CD4-positive, alpha-beta T cell treated with Interleukin-21 for 1 hour (primary cell): ENCODE results near the gene EYS.

Experiments
- DNase-seq: peaks from one replicate; pipeline ENCODE4 v3.0.0-alpha.2; 2020

The EYS gene

DNA sequence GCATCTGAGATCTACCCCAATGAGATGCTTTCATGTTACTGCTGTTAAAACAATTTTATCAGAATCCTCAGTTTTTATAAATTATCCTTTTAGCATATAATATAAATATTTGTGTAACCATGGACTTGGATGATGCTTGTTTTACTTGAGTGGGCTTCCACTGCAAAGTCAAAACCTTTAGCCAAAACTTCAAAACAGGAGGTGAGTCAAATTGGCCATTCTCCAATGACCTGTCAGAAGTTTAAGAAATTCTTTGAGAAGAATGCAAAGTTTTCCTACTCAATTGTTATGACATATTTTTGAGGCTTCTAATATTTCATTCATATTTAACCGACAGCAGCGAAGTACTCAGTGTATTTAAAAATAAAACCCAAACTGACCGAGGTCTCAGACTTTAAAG, 507.9 kb downstream of the EYS start:
- no peak for DNase-seq

DNA sequence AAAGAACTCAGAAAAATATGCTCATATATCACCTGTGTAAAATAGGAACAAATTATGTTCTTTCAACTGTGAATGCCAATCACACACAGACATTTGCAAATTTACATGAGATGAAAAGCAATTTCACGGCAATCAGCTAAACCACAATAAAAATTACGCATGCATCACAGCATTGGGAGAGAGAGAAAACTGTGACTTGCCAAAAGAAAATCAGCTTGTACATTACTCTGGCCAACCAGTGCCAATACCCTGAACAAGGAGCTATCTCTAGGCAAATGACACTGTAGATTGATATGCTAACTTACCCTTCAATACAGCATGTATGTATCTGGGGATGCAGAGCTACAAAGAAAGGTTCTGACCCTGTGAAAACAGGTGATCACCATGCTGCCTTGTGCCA, 515.6 kb downstream of the EYS start:
- DNase-seq = no peak

DNA sequence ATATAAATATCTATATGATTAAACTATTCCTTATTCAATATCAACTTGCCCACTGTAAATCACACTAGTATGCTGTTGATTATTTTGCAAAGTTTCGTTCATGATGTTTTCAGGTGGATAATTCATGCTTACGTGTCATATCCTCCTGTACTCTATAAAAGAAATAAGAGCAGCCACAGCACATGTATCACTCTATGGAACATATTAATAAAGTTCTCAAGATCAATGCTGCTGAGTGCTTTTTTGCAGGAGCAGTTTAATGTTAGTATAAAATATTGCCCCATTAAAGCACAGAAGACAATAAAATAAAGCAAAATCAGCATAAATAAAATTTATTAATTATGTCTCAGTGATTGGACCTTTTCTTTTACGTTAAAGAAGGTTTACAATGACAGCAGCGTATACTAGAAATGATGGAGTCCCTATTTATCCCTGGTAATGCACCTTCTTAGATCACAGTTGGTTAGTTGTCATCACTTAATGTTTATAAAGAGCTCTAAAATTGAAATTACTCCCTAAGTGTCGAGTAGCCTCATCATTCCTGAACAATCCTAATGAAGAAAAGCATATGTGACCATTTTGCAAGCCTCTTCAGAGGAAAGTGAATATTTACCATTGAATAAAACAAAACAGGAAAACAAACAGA, 517.7 kb downstream of the EYS start:
- no peak for DNase-seq

DNA sequence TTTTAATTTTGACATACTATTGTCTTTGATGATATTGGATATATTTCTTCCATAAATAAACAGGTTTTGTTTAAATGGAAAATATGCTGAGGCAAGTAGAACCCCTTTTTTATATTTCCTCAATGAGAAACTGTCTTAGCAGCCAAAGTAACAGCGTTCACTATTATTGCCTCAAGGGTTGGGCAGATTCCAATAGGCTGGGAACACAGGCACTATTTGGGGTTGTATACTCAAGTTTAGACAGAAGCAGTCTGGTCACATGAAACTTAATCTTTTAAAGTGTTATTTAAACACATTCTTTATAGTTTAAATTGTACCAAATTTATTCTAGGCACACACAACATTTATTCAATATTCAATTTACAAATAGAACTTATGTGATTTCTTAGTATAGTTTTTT, 520.2 kb downstream of the EYS start:
- DNase-seq = no peak

DNA sequence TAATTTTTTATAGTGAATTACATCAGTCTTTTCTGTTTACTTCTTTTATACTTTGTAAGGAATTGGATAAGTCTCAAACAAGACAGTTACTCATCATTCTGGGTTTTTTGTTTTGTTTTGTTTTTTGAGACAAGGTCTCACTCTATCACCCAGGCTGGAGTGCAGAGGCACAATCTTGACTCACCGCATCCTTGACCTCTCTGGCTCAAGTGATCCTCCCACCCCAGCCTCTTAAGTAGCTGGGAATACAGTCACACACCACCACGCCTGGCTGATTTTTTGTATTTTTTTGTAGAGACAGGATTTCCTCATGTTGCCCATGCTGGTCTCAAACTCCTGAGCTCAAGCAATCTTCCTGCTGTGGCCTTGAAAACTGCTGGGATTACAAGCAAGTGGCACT, 524.3 kb downstream of the EYS start:
- DNase-seq = no peak

DNA sequence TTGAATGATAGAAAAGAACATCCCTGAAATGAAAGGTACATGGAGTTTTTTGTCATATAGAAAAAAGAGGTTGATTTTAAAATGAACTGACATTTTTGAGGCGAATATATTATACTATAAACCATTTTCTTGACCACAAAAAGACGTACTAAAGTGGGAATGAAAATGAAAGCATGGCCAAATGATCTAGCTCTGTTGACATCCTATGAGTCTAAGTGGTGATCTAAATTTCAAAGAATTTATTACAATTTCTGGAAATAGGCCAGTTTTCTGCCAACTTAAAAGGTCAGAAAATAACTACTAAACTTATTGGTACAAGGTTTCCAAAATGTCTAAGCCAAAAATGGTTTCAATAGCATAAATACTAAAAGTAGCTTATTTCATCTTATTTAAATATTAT, 536.8 kb downstream of the EYS start:
- DNase-seq = no peak

DNA sequence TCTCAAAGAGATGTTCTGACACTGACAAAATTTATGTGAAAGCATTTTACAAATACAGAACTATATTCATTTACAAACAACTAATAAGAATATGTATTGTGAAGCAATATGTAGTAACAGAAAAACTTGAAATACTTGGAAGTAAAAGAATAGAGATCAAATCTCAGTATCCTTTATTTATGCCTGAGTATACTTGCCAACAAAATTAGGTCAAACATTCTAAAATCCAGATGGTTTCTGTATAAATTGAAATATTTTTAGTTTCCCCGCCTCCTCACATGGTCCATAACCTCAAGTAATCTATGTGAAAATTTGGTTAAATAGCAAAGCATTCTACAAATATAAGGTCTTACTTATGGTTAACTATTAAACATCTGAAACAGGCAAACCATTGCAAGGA, 545.4 kb downstream of the EYS start:
- no peak for DNase-seq

DNA sequence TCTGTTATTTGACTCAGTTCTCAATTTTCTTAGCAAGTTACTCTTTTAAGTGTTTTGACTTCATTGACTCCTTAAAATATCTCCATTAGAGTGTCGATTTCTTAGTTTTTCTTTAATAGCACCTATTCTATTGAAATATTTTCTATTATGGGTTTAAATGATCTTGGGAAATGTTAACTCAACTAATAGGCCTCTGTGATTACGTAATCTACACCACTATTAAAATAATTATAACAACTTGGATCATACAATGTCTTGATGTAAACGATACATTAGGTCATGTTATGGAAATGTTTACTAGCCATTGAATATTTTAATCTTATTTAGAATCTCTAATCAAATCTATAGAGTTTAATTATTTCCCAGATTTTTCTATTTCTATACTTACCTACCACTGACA, 550.0 kb downstream of the EYS start:
- no peak for DNase-seq

DNA sequence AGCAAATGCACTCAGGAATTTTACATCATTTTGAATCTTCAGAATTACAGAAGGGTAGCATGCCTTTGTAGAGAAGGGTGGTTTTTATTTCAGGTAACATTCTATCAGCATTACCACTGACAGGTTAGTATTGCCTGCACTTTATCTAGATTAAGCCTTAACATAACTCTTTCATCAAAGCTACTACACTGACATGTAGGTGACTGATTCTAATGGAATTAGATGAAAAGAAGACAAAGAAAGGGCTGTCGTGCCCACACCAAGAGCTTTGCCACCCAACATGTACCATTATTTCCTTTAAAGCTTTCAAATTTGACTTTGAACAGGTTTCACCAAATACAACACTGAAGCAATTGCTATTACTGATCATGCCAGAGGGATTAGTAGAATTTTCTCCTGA, 551.9 kb downstream of the EYS start:
- no peak for DNase-seq

DNA sequence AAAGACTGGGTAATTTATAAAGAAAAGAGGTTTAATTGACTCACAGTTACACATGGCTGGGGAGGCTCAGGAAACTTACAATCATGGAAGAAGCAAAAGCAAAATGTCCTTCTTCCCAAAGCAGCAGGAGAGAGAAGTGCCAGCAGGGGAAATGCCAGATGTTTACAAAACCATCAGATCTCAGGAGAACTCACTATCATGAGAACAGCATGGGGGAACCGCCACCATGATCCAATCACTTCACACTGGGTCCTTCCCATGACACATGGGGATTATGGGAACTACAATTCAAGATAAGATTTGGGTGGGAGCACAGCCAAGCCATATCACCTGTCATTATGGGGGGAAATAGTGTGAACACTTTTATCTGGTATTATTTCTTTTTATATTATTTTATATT, 557.2 kb downstream of the EYS start:
- DNase-seq = no peak

DNA sequence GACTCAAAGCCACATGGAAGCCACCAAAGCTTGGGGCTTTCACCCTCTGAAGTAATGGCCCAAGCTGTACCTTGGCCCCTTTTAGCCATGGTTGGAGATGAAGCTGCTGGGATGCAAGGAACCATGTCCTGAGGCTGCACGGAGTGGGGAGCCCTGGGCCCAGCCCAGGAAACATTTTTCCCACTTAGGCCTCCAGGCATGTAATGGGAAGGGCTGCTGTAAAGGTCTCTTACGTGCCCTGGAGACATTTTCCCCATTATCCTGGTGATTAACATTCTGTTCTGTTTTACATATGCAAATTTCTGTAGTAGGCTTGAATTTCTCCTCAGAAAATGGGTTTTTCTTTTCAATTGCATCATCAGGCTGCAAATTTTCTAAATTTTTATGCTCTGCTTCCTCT, 558.2 kb downstream of the EYS start:
- DNase-seq = no peak

DNA sequence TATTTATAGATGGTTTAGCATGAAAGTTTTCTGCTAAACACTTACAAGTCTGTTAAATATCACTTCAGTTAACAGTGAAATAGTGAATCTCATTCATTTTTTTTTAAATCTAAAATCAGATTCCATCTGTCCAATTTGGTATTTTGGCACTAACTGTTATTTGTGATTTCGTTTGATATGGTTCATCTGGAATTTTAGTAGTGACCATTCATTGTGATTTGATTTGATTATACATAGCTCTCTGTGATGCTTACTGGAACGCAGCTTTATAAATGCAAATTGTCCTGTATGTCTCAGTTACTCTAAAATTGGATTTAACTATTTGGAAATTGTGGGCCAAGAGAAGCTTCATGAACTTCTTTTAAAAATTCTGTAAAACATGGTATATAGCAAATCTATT, 571.5 kb downstream of the EYS start:
- no peak for DNase-seq

DNA sequence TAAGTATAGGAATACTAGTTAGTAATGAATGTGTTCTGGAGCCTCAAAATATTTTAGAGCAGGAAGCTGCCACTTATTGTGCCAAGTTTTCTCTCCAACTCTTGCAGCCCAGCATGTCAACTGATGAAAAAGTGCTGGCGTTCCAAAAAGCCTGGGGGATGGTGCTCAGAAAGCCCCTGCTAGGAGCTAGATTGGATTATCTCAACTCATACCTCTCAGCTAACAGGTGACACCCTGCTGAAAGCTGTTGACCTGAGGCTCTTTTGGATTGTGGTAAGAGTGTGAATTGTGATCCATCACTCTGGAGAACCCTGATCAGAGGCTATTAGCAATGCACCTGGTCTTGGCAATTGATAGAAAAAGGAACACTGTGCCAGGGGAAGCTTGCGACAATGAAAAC, 580.4 kb downstream of the EYS start:
- no peak for DNase-seq

DNA sequence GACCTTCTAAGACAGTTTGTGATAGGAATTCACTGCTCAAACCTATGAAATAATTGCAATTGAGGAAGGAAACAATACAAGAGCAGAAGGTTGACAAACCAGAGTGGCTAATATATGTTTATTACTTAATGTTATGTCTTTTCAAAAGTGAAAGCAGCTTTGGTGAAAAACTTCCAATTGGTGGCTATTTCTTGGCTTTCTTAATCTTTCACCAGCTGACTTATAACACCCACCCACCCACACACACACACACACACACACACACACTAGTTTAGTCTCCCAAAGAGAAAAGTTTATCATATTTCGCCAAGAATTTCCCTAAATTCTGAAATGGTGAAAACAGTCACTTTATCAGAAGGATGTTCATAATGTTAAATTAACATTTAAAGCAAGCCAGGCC, 583.5 kb downstream of the EYS start:
- DNase-seq = no peak

DNA sequence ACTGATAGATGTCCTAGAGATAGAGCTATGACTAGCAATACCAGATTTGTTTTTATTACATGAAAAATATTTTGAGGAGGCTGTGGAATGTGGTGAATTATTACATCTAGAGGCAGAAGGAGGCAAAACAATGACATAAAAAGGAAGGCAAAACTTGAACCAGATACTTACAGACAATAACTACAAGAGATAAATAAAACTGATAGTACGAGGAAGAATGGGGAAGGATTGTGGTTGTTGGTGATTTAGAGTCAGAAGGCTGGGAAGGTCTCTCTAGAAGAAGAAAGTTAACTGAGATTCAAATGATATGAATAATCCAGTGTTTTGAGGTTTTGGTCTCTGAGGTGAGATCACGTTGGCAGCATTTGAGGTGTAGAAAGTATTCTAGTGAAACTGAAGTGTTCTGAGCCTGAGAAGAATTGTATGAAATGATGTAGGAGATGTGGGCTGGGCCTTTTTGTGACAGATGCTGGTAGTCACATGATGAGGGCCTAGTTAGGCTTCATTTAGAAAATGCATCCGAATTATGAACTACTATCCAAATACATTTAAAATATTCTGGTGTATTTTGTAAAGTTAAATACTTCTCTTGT, 589.1 kb downstream of the EYS start:
- no peak for DNase-seq

DNA sequence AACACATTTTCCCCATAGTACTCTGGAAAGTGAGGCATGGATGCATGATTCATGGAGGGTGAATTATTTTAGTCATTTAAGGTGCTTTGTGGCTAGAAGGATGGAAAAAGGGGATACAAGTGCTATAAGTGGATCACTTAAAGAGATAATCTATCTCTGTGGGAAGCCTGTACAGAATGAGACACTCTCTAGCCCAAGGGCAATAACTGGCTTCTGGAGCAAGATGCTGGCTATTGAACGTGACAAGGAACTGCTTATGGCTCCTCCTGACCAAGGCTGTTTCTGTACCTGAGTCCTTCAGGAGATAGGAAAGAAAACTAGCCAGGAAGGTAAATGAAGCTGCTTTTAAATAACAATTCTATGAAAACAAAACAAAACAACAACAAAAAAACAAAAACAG, 590.7 kb downstream of the EYS start:
- DNase-seq = no peak

DNA sequence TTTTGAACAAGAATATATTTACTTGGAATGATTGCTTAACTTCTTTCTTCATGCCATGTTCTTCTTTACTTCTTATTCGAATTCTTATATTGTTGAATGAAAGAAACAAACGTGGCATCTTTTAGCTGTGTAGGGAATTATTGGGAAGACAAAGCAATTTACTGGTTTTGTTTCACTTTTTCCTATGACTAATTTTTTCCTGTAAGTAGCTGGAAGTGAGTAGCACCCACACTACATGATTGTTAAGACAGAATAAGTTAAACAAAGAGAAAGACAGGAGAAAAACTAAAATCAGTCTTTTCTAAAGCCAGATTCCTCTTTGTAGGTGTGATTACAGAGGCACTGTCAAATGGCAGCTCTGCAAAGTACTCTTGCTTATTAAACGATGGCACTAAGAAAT, 593.4 kb downstream of the EYS start:
- DNase-seq = no peak

DNA sequence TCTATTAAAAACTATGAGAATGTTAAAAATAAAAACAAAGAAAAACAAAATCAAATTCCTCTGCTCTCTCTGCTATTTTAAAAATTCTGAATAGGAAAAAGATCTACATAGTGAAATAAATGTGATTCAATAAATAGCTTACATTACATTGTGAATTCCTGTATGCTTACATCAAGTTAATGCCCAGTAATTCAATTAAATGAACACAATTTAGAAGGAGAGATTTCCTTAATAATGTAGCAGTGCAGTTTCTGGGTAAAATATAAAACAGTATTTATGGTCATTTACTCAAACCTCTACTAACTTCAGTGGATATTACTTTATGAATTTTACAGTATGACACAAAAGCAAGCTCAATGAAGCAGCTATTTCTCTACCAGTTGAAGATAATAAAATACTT, 594.6 kb downstream of the EYS start:
- DNase-seq = no peak

DNA sequence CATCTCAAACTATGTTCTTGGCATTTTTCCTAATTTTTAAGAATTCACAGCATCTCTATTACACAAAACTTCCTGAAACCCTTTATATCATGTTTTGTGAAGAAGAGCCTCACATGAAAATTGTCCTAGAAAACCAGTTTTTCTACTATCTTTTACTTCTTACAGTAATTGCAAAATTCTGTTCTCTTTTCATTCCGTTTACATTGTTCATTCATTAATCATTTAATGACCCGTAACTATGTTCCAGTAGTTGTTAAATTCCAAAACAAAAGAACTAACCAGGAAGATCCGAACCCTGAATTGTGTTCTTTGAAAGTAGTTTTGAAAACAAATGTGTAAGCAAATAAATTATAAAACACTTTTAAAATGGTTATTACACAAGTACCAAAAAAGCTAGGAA, 597.0 kb downstream of the EYS start:
- no peak for DNase-seq

DNA sequence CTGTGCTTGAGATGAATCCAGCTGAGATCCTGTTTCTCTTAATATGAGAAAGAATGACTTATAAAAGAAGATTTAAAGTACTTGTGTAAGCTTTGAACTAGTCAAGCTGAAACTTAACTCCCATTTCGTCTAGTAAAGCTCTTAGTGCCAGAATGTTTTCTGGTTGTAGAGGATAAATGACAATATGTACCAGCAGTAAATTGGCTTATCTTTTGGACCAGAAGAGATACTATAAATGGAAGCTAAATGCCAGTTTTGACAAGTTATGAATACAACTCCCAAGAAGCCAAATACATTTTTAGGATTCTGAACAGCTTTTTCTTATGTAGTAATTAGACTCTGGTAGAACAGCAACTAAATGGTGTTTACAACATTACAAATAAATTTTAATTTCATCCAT, 608.7 kb downstream of the EYS start:
- DNase-seq = no peak

DNA sequence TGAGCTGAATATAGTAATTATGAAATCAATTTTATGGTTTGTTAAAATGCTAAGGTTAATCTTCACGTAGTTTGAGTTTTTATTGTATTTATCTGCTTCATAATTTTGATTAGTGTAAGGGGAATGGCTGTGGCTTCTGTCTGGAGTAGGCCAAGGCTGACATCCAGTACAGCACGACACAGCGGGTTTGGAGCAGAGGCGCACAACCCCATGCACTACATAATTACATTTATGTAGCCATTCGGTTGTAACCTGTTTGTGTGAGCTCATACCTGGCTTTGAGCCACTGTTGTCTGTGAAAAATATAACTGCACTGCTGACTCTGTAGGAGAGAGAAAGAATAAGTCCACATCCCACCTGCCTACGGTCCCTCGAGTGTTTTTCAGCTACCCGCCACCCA, 615.5 kb downstream of the EYS start:
- no peak for DNase-seq

DNA sequence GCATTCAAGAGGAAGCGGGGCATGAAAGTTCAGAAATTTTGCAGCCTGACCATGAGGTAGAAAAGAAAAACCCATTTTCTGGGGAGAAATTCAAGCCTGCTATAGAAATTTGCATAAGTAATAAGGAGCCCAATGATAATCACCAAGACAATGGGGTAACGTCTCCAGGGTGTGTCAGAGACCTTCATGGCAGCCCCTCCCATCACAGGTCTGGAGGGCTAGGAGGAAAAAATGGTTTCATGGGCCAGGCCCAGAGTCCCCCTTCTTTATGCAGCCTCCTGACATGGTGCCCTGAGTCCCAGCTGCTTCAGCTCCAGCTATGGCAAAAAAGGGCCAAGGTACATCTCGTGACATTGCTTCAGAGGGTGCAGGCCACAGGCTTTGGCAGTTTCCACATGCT, 618.5 kb downstream of the EYS start:
- DNase-seq = no peak

DNA sequence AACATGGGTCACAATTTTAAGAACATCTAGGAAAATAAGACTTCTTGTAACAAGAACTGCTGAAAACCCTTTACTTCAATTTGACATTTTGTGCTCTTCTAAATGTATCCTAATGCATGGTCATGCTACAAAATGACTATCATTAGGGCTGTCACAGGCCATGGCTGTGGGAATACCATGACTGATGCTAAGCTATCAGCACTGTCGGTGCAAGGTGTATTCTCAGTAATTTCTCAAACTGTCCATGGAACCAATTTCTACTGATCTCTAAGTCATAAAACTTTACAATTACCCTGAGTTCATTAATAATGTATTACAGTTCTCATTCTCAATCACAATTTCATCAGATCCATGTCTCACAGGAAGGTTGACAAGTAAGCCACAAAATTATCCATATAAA, 625.3 kb downstream of the EYS start:
- DNase-seq = no peak

DNA sequence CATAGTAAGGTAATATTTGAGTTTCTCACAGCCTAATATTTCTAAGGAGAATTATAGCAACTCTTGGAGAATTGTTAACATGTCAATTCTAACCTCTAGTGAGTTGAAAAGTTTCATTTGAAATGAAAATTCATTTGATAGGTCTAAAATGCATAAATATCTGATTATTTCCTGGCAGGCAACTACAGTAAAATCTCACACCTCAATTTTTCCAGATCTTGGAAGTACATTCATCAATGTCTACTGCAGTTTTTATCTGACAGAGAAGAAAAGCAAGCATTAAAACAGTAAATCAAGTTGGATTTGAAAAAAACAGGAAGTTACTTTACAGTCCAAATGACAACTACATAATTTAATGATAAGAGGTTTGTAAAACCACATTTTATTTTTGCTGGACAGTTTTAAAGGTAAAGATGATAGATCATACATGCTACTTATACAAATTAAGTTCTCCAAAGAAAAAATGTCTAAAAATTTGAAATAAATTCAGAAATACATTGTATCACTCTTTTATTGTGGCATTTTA, 631.3 kb downstream of the EYS start:
- DNase-seq = no peak

DNA sequence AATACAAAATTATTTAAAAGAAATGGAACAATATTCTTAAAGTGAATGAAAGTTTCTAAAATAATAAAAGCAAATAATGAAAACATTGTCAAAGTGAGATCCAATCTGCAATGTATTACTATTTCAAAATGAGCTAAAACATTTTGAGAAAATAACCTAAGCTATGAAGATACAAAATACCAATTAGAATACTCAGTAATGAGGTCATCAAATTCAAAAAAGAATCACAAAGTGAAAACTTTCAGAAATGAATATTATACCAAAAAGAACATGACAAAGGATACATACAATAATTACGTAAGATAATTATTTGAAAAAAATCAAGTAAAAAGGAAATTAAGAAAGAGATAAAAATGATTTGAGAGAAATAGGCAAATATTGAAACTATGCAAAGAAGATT, 634.5 kb downstream of the EYS start:
- DNase-seq = no peak
